ENCODE results near the gene SIGLEC5.

DNA sequence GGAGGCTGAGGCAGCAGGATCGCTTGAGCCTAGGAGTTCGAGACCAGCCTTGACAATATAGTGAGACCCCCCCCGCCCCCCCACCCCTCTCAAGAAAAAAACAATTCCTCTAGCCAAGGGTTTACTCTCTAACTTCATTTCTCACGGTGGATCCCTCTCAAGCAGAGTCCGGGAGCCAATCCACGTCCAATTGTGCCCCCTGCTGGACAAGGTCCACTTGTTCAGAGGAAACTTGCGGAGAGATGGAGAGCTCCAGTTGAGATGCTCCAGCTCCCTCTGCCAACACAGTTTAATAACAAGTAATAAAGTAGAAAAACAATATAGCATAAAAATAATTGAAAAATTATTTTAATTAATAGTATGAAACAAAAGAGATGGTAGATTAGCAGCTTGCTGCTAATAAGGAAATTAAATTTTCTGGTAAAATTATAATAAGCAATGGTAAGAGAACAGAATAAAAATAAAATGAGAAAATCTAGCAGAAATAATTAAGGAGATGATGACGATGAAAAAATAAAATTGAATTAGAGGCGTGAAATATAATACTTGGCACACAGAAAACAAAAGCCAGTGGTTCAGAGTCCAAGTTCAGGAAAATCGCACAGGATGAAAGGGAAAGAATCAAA is 30.9 kb upstream of the SIGLEC5 start:
- TF ChIP-seq, protein P1, sequence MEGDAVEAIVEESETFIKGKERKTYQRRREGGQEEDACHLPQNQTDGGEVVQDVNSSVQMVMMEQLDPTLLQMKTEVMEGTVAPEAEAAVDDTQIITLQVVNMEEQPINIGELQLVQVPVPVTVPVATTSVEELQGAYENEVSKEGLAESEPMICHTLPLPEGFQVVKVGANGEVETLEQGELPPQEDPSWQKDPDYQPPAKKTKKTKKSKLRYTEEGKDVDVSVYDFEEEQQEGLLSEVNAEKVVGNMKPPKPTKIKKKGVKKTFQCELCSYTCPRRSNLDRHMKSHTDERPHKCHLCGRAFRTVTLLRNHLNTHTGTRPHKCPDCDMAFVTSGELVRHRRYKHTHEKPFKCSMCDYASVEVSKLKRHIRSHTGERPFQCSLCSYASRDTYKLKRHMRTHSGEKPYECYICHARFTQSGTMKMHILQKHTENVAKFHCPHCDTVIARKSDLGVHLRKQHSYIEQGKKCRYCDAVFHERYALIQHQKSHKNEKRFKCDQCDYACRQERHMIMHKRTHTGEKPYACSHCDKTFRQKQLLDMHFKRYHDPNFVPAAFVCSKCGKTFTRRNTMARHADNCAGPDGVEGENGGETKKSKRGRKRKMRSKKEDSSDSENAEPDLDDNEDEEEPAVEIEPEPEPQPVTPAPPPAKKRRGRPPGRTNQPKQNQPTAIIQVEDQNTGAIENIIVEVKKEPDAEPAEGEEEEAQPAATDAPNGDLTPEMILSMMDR (IDR thresholded peaks at IDR 0.05), result peak in 4 of 6 experiments; percentile 13 to 52 (median 25)
- no peak for TF ChIP-seq POLR2A (IDR thresholded peaks at IDR 0.05)
